ENCODE measurements around the gene AVPI1.
"Not testable (repeated sequence)": the region's sequence is repeated elsewhere in the genome, so short reads cannot be mapped to it uniquely, and the experiment has no call there.

AVPI1 gene

GRCh38 chr10:97648562-97649404 lies 38.3 kb downstream of the AVPI1 start:
- no peak overlapping the region for H3K4me3 ChIP-seq (ENCODE audit: low read depth, low read length)
- DNase-seq (ENCODE audit: low read depth): peak; percentile 82

GRCh38 chr10:97647556-97647955 lies 39.5 kb downstream of the AVPI1 start:
- no peak overlapping the region for H3K4me3 ChIP-seq (ENCODE audit: low read depth, low read length)
- no peak for DNase-seq (ENCODE audit: low read depth)

DNA sequence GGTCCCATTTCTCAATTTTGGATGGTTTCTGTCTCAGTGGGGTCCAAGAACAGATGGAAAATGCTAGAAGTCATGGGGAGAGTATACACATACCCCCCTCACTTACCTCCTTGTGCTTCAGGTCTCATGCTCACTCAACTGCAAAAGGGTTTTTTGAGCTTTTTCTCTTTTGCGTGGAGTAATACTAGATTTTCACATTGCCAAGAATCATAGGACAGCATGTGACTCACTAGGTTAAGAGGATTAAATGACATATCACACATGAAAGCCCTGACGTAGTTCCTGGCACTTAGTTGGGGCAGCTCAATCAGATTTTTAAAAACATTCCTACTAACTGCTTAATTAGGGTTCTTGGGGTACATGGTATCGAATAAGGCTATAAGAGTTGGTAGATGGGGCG lies 42.1 kb downstream of the AVPI1 start:
- no peak overlapping the region for H3K4me3 ChIP-seq (ENCODE audit: low read depth, low read length)
- DNase-seq (ENCODE audit: low read depth): no peak

DNA sequence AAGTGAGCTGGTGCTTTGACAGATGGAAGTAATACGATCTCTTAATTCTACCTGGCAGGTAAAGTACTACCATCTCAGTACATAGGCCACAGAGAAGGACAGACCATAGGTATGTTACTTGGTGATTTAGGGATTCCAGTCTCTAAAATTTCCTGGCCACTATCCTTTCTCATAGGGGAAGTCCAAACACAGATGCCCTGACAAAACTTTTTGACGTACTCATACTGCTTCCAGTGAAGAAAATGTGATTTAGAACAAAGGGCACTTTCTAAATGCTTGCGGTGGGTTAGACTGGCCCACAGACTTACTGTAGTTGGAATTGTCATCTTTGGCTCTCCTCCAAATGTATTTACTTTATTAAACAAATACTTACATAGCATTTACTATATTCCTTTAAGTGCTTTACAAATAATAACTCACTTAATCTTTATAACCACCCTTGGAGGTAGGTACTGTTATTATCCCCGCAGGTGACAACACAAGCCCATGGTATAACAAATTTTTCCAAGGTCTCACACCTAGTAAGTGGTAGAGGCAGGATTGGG lies 43.5 kb downstream of the AVPI1 start:
- no peak for DNase-seq (ENCODE audit: low read depth)

DNA sequence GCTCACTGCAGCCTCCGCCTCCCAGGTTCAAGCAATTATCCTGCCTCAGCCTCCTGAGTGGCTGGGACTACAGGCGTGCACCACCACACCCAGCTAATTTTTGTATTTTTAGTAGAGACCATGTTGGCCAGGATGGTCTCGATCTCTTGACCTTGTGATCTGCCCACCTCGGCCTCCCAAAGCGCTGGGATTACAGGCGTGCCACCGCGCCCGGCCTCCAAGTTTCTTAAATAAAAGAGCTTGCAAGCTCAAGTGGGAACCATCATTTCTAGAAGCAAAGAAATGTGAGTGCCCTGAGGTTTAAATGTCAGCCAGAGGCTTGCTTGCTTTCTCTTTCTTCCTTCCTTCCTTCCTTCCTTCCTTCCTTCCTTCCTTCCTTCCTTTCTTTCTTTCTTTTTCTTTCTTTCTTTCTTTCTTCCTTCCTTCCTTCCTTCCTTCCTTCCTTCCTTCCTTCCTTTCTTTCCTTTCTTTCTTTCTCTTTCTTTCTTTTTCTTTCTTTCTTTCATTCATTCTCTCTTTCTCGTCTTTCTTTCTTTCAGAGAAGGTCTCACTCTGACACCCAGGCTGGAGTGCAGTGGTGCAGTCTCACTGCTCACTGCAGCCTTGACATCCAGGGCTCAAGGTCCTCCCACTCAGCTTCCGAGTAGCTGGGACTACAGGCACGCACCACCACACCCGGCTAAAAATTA lies 44.4 kb downstream of the AVPI1 start:
- not testable (repeated sequence) for DNase-seq (ENCODE audit: low read depth); H3K4me3 ChIP-seq (ENCODE audit: low read depth, low read length)

More for the DNA sequence above, 43.5 kb downstream of the AVPI1 start:
- no peak overlapping the region for H3K4me3 ChIP-seq (ENCODE audit: low read depth, low read length)

- peak overlapping the region; percentile 84 for H3K4me3 ChIP-seq (ENCODE audit: low read depth, low read length)
- no peak for DNase-seq (ENCODE audit: low read depth)
These were observed 45.9 kb downstream of the AVPI1 start for GRCh38 chr10:97640868-97641811.

DNA sequence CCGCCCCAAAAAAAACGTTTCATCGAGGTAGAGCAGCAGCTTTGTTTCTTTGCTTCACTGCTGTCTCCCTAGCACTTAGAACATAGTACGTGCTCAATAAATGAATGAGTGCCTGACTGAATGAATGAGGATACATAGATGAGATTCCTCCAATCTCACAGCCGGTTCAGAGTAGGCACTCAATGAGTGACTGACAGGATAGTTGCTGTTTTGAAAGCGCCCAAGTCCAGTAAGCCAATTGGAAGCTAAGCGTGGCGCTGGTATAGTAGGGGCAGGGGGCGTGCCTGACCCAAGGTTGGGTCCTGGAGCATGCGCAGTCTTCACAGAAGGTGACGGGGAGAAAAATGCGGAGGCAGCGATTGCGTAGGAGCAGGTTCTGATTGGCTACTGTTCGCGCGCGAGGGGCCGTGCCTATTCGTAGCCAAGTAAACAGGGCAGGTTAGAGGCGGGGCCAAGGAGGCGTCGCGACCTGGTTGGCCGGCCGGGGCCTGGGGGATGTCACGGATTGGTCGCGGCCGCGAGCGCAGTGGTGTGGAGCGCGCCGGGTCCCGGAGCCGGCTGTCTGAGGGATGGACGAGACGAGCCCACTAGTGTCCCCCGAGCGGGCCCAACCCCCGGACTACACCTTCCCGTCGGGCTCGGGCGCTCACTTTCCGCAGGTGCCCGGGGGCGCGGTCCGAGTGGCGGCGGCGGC lies 46.7 kb downstream of the AVPI1 start, which contains the start of gene PI4K2A:
Gene PI4K2A (plus strand): TSS at position 498 of the 694 bp plus-strand sequence. CDS start 72 bp downstream, at position 570.
- peak within 1 kb of the TSS; percentile 84 for H3K4me3 ChIP-seq (ENCODE audit: low read depth, low read length)
- peak; percentile 97 for DNase-seq (ENCODE audit: low read depth)

DNA sequence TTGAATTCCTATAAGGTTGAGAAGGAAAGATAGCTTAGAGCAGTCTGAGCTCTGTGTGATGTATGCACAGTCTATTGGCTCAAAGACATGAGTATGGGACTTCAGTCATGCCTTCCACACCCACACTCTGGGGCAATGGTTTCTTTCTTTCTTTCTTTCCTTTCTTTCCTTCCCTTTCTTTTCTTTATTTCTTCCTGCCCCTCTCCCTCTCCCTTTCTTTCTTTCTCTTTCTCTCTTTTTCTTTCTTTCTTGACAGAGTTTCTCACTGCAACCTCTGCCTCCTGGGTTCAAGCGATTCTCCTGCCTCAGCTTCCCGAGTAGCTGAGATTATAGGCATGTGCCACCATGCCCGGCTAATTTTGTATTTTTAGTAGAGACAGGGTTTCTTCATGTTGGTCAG lies 48.0 kb downstream of the AVPI1 start:
- H3K4me3 ChIP-seq (ENCODE audit: low read depth, low read length); DNase-seq (ENCODE audit: low read depth): not testable (repeated sequence)

GRCh38 chr10:97635577-97635976 lies 51.5 kb downstream of the AVPI1 start:
- no peak for DNase-seq (ENCODE audit: low read depth)
- H3K4me3 ChIP-seq (ENCODE audit: low read depth, low read length): no peak overlapping the region

DNA sequence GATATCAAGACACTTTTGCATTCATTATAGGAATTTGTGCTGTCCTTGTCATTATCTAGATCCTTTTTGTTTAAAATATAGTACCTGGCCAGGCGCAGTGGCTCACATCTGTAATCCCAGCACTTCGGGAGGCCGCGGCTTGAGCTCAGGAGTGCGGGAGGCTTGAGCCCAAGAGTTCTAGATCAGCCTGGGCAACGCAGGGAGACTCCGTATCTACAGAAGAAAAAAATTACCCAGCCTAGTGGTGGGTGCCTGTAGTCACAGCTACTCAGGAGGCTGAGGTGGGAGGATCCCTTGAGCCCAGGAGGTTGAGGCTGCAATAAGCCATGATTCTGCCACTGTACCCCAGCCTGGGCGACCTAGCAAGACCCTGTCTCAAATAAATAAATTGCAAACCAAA lies 53.1 kb downstream of the AVPI1 start:
- DNase-seq (ENCODE audit: low read depth): no peak
- peak overlapping the region; percentile 90 for H3K4me3 ChIP-seq (ENCODE audit: low read depth, low read length)

DNA sequence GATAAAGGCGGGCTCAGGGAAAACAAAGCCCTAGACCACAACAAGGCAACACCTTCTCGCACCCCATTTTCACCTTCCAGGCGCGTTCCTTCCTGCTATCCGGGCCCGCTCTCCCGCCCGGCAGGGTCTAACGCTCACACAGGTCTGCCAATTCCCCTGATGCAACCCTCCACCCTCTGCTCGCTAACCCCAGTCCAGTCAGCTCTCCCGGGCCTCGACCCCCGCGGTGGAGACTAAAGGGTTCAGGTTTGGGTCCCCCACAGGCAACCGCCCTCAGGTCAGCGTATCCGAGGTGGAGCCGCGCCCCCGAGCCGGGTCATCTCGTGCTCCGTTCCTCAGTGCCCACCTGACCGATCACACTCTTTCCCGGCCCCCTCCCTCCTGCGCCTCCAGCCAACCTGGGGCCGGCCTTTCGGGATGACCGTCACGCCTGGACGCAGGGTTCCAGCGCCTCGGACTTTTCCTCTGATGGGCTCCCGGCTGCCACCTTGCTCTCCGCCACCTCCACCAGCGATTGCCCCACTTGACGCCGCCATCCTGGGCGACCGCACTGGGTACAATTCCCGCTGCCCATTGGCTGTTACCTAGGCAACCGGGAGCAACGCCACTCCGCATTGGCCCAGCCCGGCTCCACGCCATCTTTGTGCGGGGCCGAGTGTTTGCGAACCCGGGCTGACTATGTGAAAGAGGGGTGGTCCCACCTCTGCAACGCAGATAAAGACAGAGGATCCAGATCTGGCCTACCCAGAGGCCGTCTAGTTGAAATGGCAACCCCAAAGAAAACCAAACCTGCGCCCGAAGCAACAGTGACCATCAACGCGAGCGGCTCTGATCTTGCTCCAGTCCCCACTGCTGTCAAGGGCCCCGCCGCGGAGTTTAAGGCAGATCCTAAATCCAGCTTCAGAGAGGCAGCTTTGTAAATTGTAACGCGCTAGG lies 53.8 kb downstream of the AVPI1 start, which contains the start of gene MORN4:
Gene MORN4 (minus strand): TSS at position 552 of the 936 bp plus-strand sequence. CDS start 13,847 bp downstream, outside the sequence.
- peak; percentile 57 for DNase-seq (ENCODE audit: low read depth)
- peak within 1 kb of the TSS; percentile 90 for H3K4me3 ChIP-seq (ENCODE audit: low read depth, low read length)

DNA sequence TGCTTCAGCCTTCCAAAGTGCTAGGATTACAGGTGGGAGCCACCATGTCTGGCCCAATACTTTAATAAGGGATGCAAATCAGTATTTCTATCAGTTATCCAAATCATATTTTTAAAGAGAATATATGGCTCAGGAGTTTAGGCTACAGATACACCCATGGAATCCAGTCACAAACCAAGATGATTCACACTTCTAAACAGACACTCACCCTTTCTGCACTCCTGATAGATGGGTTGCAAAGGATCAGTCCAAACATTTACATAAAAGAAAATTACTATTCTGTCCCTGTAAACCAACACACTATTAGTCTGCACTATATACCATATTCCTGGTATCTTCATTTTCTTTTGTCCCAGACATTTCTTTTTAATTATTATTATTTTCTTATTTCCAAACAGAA lies 55.9 kb downstream of the AVPI1 start:
- H3K4me3 ChIP-seq (ENCODE audit: low read depth, low read length): no peak overlapping the region
- DNase-seq (ENCODE audit: low read depth): no peak

- DNase-seq (ENCODE audit: low read depth): no peak
- no peak overlapping the region for H3K4me3 ChIP-seq (ENCODE audit: low read depth, low read length)
These were observed 57.8 kb downstream of the AVPI1 start for GRCh38 chr10:97629289-97629688.

- H3K4me3 ChIP-seq (ENCODE audit: low read depth, low read length): no peak overlapping the region
- DNase-seq (ENCODE audit: low read depth): no peak
These were observed 58.8 kb downstream of the AVPI1 start for GRCh38 chr10:97628228-97628627.

DNA sequence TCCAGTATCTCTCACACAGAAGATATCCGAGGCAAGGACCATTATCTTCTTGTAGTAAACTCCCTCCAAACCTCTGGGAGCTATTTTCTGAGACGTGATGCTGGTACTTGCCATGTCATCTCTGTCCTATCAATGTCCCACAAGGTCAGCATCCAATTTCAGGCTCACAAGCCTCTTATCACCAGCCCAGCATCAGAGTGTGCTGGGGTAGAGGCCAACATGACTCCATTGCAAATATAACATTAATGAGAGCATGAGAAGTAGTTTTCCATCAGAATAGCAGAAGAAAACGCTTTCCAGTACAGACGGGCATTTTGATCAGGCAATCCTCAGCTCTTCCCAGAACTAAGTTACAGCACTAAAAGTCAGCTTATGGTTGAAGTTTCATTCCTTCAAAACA lies 59.3 kb downstream of the AVPI1 start:
- no peak overlapping the region for H3K4me3 ChIP-seq (ENCODE audit: low read depth, low read length)
- DNase-seq (ENCODE audit: low read depth): no peak

Data from skeletal muscle cell (primary cell).